NCI-H2171 (cell line): Measurements from ENCODE around the gene WNT9B.

Source experiments
- DNase-seq: peaks from one replicate; lab custom pipeline; 2025; lab: John Stamatoyannopoulos, UW

The WNT9B gene

DNA sequence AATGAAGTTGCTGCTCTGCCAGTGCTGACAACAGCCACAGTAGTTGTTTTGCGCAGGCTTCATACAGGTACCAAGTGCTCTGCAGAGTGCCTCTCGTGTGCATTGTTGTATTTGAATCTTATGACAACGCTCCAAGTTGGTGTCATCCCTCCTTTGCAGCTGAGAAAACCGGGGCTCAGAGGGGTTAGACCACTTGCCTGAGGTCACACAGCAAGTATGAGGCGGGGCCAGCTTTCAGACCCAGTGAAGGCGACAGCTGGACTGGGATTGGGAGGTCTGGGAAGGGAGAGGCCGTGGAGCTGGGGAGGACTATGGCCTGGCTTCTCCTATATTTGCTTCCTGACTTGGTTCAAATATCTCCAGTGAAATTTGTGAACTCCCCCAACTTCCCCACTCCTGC lies 33.2 kb downstream of the WNT9B start:
- DNase-seq: no peak

DNA sequence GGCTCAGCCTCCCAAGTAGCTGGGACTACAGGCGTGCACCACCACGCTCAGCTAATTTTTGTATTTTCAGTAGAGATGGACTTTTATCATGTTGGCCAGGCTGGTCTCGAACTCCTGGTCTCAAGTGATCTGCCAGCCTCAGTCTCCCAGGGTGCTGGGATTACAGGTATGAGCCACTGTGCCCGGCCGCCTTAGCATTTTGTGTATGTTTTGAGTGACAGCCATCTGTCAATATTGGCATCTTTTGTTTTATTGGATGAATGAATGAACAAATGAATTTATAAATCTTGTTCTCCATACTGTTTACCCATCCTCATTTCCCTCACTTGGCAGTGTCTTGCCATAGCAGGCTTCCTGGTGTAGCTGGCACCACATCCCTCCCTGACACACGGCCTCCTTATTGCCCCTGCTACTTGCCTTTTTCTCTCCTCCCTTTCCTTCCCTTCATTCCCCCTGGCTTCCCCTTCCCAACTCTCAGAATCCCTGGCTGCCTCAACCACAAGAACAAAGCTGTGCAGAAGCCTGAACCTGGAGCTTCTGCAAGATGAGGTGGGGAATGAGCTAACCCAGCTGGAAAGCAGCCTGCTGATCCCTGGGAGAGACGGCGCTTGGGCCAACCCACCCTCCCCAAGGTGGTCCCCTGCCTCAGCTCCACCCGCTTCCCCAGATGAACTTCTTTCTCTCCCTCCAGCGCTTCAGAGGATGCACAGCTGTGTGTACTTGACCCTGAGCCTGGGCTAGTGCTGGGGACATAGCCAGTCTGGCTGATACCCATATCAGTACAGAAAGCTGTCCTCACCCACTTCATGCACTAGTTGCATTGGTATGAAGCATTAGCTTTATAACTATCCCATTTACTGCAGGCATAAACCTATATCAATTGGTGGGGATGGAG lies 34.3 kb downstream of the WNT9B start:
- DNase-seq: no peak

DNA sequence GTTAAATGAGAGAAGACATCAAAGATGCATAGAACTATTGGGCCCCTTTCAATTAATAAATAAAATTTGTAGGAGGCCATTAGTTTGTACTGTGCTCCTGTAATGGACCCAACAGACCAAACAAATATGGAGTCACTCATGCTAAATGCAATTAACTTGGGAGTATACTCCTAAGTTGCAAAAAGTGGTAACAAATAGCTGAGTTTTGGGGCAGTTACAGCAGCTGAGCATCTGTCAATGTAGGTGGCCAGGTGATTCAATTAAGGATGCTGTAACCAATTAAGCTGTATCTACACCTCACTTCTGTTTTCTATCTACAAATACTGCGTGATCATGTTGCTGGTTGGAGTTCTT lies 34.9 kb downstream of the WNT9B start:
- DNase-seq: no peak

DNA sequence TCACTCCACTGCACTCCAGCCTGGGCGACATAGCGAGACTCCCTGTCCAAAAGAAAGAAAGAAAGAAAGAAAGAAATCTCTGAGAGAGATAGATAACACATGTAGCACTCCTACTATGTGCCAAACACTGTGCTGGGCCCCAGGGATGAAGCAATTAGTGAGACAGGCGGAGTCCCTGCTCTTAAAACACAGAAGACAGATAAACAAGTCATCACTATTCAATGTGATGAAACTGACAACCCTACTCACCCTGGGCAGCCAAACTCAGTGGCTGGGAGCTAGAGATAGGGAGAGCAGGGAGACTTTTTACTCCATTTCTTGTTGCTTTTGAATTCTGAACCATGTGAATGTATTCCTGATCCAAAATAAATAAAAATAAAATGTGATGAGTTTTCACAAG lies 36.3 kb downstream of the WNT9B start:
- no peak for DNase-seq

DNA sequence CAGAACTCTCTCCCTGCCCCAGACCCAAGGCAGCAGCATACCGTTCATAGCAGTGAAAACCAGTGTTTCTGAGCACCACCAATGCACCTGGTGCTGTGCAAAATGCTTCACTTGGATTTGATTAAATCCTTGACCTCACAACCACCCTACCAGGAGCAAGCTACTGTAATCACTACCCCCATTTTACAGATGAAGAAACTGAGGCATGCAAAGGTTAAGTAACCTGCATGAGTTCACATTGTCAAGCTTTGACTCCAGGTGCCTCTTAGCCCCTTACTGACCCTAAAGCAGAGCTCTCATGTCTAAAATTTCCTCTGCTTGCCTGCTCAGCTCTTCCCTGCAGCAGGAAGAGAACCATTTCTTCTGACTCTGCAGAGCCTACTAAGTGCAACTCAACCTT lies 37.3 kb downstream of the WNT9B start:
- no peak for DNase-seq

DNA sequence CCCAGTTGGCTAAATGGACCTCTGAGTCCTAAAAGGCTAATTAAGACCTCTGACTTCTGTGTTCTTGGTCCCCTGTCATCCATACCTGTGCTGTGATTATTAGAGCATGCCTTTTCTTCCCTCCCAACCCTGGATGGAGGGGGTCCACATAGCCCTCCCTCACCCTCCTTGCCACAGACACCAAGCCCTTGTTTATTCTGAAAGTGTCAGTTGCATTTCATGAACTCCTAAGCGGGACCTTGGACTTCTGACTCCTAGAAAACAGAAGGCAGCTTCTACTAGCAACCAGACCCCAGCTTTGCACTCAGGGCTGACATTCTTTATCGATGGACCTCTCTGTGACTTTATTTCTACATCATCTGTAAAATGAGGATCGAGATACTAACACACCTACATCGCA lies 38.1 kb downstream of the WNT9B start:
- no peak for DNase-seq

DNA sequence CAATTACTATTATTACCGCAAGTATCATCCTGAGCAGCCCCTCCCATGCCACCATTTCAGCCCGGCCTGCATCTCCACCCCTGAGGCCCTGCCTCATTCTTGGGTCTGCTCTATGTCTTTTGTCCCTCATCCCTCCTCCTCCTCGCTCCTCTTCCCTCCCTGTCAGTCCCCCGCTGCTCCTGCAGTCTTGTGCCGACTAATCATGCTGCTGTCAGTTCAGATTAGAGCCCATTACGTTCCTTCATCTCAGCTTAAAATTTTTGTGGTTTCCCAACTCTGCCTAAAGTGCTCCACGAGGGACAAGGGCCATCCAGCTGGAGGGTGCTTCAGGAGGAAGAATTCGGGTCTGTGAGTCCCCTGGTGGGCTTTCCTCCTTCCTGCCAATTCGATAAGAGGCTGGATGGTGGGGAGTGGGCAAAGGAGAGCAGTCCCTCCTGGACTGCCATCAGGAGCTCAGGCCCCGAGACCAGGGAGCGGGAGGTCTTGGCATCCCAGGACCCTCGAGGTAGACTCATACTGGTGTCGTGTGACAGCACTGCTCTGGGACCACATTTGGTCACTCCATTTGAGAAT lies 38.7 kb downstream of the WNT9B start:
- no peak for DNase-seq

DNA sequence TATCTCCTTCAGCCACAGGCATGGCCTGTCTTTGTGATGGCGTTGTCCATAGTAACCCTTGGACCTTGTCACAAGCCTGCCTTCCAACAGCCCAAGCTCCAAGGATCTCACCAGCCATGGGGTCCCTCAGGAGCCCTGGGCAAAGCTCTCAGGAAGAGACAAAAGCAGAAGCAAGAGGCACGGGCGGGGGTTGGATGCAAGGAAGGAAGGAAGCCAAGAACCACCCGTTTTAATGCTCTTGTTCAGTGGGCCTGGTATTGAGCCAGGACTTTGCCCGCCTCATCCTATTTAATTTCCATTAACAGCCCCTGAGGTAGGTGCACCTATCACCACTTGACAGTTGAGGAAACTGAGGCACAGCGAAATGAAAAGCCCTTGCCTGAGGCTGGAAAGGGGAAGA lies 39.3 kb downstream of the WNT9B start:
- no peak for DNase-seq

DNA sequence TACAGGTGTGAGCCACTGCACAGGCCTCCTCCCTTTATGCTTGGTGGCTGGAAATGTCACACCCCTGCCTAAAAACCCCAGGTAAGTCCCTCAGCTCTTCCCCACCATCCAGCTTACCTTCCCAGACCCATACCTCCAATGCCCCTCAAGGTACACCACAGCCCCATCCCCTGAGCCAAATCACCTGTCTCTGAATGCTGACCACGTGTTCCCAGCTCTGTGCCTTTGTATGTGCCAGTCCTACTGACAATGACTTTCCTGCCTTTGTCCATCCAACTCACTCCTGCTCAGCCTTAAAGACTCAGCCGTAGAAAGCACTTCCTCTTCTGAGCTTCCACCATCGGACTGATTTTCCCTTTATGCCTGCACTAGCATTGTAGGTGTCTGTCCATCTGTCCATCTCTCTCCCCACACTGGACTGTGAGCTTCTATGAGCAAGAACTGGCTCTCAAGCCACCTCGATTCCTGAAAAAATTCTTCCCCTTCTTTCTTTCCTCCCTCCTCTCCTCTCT lies 40.9 kb downstream of the WNT9B start:
- DNase-seq: no peak

DNA sequence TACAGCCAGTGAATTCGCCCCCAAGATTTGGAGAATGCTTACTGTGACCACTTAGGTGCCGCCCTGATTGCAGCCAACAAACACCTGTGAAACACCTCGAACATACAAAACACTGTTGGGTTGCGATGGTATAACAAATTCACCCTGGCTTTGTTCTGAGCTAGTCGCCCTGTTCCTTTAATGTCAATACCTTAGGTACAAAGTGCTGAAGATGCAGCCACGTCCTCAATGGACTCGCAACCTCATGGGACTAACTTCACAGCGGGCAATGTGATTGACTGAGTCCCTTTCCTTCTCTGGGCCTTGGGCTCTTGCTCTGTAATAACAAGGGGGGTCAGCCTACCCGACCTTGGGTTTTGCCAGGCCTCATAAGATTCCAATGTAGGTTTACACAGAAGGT lies 42.6 kb downstream of the WNT9B start:
- DNase-seq: no peak

DNA sequence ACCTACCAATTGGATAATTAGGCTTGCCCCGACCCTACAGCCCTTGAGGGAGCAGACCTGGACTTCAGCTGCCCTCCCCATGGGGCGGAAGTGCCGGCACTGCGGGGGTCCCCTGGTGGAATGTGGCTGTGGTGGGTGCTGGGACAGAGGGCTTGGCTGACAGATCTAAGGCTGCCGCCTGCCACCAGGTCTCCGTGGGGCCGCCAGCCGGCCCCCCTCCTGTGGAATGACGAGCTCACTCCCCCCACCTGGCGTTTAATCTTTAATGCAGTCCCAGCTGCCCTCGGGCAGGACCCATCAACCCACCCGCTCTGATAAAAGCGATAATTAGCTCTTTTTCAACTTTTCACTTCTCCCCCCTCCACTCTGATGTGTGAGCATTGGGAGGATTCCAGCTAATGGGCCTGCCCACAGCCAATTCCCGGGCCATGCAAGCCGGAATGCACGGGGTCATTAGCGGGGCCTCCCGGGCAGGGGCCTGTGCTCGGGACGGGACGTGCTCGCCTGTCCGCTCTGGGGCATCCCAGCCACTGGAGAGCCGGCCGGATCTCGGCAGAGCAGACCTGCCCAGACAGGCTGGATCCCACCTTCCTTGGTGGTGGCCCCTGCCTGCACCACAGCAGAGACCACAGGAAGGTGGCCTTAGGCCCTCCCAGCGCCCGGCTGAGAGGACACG lies 43.2 kb downstream of the WNT9B start:
- DNase-seq: no peak

DNA sequence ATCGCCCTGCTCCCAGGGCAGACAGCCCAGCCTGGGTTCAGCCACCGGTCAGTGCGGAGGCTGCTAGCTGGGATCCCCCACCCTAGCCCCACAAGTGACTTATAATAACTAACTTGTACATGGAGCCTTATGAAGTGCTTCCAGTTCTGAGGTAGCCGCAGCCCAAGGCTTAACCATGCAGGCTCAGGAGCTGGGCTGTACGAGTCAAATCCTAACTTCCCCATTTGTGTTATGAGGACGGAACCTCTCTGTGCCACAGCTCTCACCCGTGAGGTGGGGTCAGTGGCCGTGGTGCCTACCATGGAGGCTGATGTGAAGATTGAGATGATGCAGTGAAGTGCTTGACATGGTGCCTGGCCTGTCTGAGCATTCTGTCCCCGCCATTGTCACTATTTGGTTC lies 43.8 kb downstream of the WNT9B start:
- no peak for DNase-seq

DNA sequence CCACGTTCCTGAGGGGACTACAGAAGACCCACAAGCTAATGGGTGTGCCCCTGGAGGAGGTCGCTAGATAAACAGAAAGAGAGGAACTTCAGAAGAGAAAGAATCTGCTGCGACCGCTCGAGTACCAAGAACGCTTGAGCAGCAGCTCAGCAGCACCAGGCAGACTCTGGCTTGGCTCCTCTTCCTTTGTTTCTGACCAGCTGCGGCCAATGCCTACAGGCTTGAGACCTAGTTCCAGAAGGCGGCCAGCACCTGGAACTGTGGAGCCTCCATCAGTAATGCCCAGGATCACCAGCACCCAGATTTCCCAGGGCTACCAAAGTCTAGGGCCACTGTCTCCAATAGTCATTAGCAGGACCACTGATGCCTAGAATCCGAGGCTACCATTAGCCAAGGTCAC lies 45.6 kb downstream of the WNT9B start:
- DNase-seq: no peak

DNA sequence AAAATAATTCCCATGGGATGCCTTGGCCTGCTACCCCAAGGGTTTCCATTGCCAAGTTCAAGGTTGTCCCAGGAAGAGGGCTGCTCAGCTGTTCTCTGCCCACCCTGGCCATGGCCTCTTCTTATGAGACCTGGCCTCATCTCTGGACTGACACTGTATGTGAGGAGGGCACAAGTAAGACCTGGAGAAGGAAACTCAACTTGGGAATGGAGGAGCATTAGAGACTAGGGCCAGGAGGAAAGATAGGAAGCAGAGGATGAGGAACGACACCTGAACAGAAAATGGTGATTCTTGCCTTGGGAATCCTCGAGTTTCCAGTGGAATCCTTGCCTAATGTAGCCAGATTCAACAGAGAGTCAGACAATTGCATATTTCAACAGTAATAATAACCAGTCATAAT lies 47.0 kb downstream of the WNT9B start:
- DNase-seq: no peak

DNA sequence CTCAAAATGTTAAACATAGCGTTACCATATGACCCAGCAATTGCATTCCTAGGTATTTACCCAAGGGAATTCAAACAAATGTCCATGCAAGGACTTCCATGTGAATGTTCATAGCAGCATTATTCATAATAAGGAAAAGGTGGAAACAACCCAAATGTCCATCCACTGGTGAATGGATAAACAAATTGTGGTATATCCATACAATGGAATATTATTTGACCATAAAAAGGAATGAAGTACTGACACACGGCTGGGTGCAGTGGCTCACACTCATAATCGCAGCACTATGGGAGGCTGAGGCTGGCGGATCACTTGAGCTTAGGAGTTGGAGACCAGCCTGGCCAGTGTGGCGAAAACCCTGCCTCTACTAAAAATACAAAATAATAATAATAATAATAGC lies 47.5 kb downstream of the WNT9B start:
- DNase-seq: no peak

DNA sequence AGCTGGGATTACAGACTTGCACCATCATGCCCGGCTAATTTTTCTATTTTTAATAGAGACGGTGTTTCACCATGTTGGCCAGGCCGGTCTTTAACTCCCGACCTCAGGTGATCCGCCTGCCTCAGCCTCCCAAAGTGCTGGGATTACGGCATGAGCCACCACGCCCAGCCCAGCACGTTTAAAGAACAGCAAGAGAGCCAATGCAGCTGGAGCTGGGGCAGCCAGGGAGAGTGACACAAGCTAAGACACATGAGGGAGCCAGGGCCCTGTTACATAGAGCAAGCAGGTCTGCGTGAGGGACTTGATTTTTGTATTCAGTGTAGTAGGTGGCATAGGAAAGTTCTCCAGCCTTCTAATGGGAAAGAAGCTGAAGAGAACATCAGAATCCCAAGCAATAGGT lies 49.9 kb downstream of the WNT9B start:
- DNase-seq: no peak

DNA sequence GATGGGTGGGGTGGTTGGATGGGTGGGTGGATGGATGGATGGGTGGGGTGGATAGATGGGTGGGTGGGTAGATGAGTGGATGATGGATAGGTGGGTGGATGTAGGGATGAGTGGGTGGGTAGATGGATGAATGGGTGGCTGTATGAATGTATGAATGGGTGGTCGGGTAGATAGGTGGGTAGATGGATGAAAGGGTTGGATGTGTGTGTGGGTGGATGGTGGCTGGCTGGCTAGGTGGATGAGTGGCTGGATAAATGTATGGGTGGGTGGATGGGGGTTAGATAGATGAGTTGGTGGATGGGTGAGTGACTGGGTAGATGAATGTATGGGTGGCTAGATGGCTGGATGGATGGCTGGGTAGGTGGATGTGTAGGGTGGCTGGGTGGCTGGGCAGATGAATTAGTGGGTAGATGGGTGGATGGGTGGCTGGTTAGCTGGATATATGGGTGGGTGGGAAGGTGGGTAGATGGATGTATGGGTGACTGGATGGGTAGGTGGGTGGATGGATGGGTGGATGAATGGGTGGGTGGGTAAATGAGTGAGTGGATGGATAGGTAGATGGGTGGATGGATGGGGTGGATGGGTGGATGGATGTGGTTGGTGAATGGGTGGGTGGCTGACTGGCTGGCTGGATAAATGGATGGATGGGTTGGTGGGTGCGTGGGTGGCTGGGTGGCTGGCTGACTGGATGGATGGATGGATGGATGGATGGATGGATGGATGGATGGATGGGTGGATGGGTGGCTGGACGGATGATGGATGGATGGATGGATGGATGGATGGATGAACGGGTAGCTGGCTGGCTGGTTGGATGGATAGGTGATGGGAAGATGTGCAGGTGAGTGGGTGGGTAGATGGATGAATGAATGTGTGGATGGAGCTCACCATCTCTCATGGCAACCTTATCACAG lies 52.6 kb downstream of the WNT9B start:
- no peak for DNase-seq

DNA sequence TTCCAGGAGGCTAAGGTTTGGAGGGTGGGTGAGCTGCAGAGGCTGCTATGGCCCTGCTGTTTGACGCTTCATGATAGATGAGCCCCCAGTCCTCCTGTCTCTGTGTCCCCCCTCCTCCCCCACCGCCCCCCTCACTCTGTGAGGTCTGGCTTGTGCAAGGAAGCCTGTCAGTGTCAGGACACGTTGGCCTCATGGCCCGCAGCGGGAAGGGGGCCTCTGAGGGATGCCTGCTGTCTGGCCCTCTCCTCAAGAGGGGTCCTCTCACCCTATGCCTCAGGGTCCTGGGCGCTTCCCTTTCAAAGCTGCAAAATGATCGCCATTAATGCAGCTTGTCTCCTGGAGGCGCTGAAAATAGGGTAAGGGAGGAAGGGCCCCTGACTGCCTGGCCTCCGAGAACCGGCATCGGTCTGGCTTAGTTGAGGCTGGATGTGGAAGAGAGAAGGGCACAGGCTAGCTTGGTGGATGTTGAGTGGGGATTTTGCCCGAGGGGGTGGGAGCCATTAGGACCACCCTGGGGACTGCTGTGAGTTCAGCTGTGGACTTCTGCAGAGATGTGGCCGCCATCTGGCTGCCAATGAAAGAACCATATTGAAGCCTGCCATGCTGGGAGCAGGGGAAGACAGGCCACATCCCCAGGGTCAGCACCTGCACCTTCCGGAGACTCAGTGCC lies 56.8 kb downstream of the WNT9B start:
- no peak for DNase-seq

DNA sequence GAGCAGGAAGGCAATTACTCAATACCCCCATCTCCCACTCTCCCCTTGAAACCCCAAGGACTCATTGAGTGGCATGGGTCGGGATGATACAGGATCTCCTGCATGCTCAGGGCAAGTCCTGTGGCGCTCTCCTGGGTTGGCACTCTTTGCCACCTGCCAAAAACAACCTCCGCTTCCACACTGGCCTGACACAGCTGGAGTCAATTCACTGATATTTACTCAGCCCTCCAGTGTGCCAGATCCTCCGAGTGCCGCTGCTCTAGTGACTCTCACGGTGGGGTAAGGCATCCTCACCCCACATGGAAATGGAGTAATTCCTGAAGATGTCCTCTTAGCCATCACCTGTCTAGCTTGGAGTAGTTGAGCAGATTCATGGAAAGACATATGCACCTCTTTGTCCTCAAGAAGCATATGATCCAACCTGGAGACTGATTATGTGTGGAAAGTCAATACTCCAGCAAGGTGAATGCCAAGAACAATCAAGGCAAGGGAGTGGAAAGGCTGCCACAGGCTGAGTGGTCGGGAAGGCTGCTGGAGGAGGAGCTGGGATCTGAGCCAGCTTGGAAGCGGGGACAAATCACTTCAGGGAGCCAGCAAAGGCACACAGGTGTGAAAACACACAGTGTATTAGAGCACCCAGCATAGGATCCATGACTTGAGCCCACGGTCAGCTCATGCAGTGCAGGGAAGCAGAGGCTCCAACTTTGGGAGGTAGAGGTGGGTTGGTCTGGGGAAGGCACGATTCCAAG lies 59.0 kb downstream of the WNT9B start:
- no peak for DNase-seq

DNA sequence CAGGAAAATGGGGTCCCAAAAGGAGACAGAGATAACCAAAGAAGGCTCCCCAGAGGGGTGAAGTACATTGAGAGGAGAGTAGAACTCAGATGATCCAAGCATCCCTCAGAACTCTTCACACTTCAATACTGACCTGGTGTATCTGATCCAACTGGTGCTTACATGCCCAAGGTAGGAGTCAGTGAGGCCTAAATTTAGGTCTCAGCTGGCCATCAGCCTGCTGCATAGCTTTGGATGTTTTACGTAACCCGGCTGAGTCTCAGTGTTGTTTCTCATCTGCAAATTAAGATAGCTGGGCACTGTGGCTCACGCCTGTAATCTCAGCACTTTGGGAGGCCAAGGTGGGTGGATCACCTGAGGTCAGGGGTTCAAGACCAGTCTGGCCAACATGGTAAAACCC lies 59.9 kb downstream of the WNT9B start:
- DNase-seq: no peak

DNA sequence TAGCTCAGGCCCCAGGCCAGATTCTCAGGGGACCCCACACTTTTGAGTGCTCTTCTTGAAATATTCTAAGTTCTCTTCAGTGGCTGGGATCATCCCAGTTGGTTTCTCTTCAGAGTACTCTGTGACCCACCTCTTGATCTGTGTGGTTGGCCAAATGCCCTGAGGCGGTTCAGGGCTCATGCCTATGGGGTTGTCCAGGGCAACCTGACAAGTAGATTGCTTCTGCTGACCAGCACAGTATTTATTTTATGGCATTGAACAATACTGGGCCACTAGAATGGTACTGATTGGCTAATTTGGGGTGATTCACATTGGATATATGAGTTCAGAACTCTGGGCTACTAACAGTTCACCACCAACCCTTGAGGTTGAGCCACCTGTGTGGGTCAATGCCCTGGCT lies 64.2 kb downstream of the WNT9B start:
- DNase-seq: no peak
